ENCODE measurements around the gene GDPGP1. TPM values are rescaled to one million over a fixed set of nuclear protein-coding genes. Genes with fewer than 3 reads are reported as not detected.
A peak's percentile ranks its signal among the peaks of the same experiment; 100 is the strongest.

GDPGP1 gene
- total RNA-seq, 2 experiments from 2014 or later: 10.2 to 10.3 TPM

DNA sequence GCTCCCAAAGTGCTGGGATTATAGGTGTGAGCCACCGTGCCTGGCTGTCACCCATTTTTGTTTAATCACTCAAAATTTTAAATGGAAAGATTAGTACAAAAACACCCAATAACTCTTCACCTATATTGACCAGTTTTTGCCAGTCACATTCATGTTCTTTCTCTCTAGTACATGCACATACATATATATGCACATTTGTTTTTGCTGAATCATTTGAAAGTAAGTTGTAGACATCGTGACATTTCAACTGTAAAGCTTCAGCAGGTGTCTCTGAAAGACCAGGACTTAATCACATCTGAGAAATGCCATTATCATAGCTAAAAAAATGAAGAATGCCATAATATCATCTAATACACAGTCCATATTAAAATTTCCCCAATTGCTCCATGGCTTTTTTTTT lies 39.4 kb upstream of the GDPGP1 start:
- no peak overlapping the region for H3K27ac Mint-ChIP-seq
- peaks cover 28% of the 10 kb centered on the region for H3K4me1 Mint-ChIP-seq
- ATAC-seq (ENCODE audit: low read depth) (no peak), DNase-seq (no peak)
- no peaks in the 10 kb centered on the region for H3K9me3 Mint-ChIP-seq
- no peaks in the 10 kb centered on the region for H3K36me3 Mint-ChIP-seq
- H3K4me3 Mint-ChIP-seq: no peak overlapping the region
- H3K27me3 Mint-ChIP-seq: no peaks in the 10 kb centered on the region
- POLR2A ChIA-PET: no interaction called here

DNA sequence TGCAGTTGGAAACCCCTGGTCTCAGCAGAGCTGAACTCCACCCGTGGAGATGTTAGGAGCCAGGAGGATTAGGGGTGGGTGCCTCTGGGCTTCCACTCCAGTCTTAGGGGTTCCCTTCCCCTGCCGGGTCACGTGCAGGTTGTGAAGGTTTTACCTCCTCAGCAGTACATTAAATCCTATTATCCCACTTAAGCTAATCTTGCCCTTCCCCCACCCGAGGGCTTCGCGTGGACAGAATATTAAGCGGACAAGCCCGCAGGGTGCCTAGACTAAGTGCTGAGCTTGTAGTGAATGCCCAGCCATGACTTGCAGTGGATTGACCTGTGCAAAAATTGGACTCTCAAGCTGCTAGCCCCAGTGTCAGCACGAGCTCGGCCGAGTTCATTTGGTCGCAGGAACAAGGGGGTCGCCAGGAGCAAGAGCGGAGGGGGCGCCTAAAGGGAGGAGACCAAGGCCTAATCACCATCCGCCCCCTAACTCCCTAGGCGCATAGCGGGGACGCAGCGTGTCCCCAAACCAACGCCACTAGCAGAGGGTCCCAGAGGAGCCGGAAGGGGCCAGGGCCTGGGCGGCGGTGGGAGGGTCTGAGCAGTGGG lies 33.4 kb upstream of the GDPGP1 start:
- Mint-ChIP-seq H3K27ac (peak overlapping the region; percentile 84), H3K4me3 (peak overlapping the region; percentile 83)
- DNase-seq: no peak

DNA sequence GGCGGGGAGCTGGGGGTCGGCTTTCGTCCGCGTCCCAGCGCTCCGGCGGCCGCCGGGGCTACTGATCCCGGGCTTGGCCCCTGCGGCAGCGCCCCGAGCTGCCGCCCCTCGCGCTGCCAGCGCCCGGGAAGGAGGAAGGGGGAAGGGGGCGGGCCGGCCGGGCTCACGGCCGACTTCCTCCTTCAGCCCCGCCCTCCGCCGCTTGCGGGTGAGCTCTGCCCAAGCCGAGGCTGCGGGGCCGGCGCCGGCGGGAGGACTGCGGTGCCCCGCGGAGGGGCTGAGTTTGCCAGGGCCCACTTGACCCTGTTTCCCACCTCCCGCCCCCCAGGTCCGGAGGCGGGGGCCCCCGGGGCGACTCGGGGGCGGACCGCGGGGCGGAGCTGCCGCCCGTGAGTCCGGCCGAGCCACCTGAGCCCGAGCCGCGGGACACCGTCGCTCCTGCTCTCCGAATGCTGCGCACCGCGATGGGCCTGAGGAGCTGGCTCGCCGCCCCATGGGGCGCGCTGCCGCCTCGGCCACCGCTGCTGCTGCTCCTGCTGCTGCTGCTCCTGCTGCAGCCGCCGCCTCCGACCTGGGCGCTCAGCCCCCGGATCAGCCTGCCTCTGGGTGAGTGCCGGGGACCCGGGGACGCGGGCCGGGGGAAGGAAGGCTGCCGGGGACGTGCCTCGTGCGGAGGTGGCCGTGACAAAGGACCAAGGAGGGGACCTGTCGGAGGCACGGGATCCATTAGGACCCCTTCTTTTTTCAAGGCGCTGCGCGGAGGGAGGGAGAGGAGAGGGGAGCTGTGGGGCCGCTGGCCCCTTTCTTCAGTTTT lies 32.7 kb upstream of the GDPGP1 start, which contains the start of gene SEMA4B:
TSS of gene SEMA4B (plus strand) at position 201 of the 814 bp plus-strand sequence. CDS start at position 450, 249 bp downstream.
- no peaks in the 10 kb centered on the region for H3K36me3 Mint-ChIP-seq
- peak within 1 kb of the TSS; percentile 83 for H3K4me3 Mint-ChIP-seq
- H3K4me1 Mint-ChIP-seq: peaks cover 20% of the 10 kb centered on the region
- peak within 1 kb of the TSS; percentile 84 for H3K27ac Mint-ChIP-seq
- no peaks in the 10 kb centered on the region for H3K9me3 Mint-ChIP-seq
- H3K27me3 Mint-ChIP-seq: peaks cover 9% of the 10 kb centered on the region
- POLR2A ChIA-PET: interaction anchor here (0.8 to 4.4 kb wide), 12 partner anchors 9 to 104 kb away, joined by 3 to 40 read pairs (median 5); partner anchors contain the start of genes CIB1, GDPGP1, IDH2 and TTLL13
- DNase-seq (peak; percentile 87), ATAC-seq (ENCODE audit: low read depth) (peak; percentile 92)

More for the DNA sequence above, 33.4 kb upstream of the GDPGP1 start:
- H3K9me3 Mint-ChIP-seq: no peaks in the 10 kb centered on the region
- peaks cover 9% of the 10 kb centered on the region for H3K27me3 Mint-ChIP-seq
- POLR2A ChIA-PET: interaction anchor here (0.8 to 4.4 kb wide), 12 partner anchors 9 to 103 kb away, joined by 3 to 40 read pairs (median 5); partner anchors contain the start of genes CIB1, GDPGP1, IDH2 and TTLL13
- H3K4me1 Mint-ChIP-seq: peaks cover 20% of the 10 kb centered on the region
- H3K36me3 Mint-ChIP-seq: no peaks in the 10 kb centered on the region
- no peak for ATAC-seq (ENCODE audit: low read depth)

- Mint-ChIP-seq H3K27me3 (peaks cover 9% of the 10 kb centered on the region), H3K27ac (no peak overlapping the region), H3K9me3 (no peaks in the 10 kb centered on the region), H3K4me1 (peaks cover 20% of the 10 kb centered on the region), H3K4me3 (peak overlapping the region; percentile 77), H3K36me3 (no peaks in the 10 kb centered on the region)
- ATAC-seq (ENCODE audit: low read depth) (no peak), DNase-seq (no peak)
- POLR2A ChIA-PET: interaction anchor here (1.2 to 4.4 kb wide), 5 partner anchors 10 to 104 kb away, joined by 4 to 40 read pairs (median 10); partner anchors contain the start of genes CIB1, GDPGP1 and IDH2
Measured at GRCh38 chr15:90201944-90202375, 32.0 kb upstream of the GDPGP1 start.

- ATAC-seq (ENCODE audit: low read depth) (no peak), DNase-seq (no peak)
- POLR2A ChIA-PET: interaction anchor here (3.0 to 4.4 kb wide), 2 partner anchors 11 to 30 kb away, joined by 36 to 40 read pairs; partner anchors contain the start of genes CIB1 and GDPGP1
- Mint-ChIP-seq H3K4me3 (peak overlapping the region; percentile 80), H3K9me3 (no peaks in the 10 kb centered on the region), H3K4me1 (peaks cover 20% of the 10 kb centered on the region), H3K27ac (no peak overlapping the region), H3K27me3 (peaks cover 9% of the 10 kb centered on the region), H3K36me3 (no peaks in the 10 kb centered on the region)
Measured at GRCh38 chr15:90202929-90203328, 31.1 kb upstream of the GDPGP1 start.

DNA sequence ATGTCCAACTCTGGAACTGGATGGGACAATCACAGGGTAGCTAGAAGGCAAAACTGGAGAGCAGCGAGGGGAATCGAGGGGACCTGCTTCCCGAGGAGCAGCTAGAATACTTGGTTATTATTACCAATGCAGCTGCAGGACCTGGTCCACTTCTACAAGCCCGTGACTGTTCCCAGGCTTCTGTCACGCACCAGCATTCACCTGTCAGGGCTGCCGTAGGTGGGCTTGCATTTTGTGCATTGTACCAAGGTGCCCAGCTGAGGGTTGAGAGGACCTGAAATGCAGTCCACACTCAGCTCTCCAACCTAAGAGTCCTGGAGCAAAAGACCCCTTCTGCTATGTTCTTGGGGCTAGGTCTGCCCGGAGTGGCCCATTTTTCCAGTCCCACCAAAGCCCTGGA lies 30.5 kb upstream of the GDPGP1 start:
- Mint-ChIP-seq H3K27me3 (peaks cover 9% of the 10 kb centered on the region), H3K9me3 (no peaks in the 10 kb centered on the region), H3K4me3 (no peak overlapping the region), H3K4me1 (peaks cover 19% of the 10 kb centered on the region), H3K36me3 (no peaks in the 10 kb centered on the region), H3K27ac (no peak overlapping the region)
- POLR2A ChIA-PET: interaction anchor here (4.4 kb wide), 1 partner anchor 29 kb away, joined by 40 read pairs; the partner anchor contains the start of genes CIB1 and GDPGP1
- no peak for DNase-seq
- no peak for ATAC-seq (ENCODE audit: low read depth)

- DNase-seq (no peak), ATAC-seq (ENCODE audit: low read depth) (no peak)
- H3K4me3 Mint-ChIP-seq: no peak overlapping the region
- no peaks in the 10 kb centered on the region for H3K9me3 Mint-ChIP-seq
- no peaks in the 10 kb centered on the region for H3K36me3 Mint-ChIP-seq
- H3K27me3 Mint-ChIP-seq: peaks cover 9% of the 10 kb centered on the region
- POLR2A ChIA-PET: no interaction called here
- no peak overlapping the region for H3K27ac Mint-ChIP-seq
- H3K4me1 Mint-ChIP-seq: peaks cover 17% of the 10 kb centered on the region
Measured at GRCh38 chr15:90203922-90204321, 30.1 kb upstream of the GDPGP1 start.

- peaks cover 9% of the 10 kb centered on the region for H3K27me3 Mint-ChIP-seq
- H3K27ac Mint-ChIP-seq: no peak overlapping the region
- ATAC-seq (ENCODE audit: low read depth) (no peak), DNase-seq (no peak)
- H3K4me3 Mint-ChIP-seq: no peak overlapping the region
- peaks cover 12% of the 10 kb centered on the region for H3K4me1 Mint-ChIP-seq
- H3K9me3 Mint-ChIP-seq: no peaks in the 10 kb centered on the region
- POLR2A ChIA-PET: no interaction called here
- peaks cover 5% of the 10 kb centered on the region for H3K36me3 Mint-ChIP-seq
Measured at GRCh38 chr15:90205050-90205848, 28.8 kb upstream of the GDPGP1 start.

DNA sequence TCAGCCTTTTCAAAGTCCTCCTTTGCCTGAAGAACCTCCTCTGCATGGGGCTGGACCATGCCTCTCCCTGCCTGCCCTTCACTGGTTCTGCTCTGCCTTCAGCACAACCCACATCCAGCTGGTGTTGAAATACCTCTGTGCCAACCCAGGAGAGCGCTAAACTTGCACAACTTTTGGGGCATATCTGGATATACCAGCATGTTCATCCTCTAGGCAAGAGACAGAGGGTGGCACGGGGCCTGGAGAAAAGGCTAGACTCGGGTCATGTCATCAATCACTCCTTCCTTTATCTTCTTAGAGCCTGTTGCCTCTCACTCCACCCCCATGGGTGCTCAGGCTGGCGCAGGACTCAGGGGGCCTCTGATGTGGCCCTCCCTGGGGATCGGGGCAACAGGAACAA lies 28.1 kb upstream of the GDPGP1 start:
- no peak for DNase-seq
- H3K9me3 Mint-ChIP-seq: no peaks in the 10 kb centered on the region
- POLR2A ChIA-PET: no interaction called here
- peaks cover 11% of the 10 kb centered on the region for H3K4me1 Mint-ChIP-seq
- ATAC-seq (ENCODE audit: low read depth): no peak
- H3K27me3 Mint-ChIP-seq: peaks cover 9% of the 10 kb centered on the region
- H3K4me3 Mint-ChIP-seq: no peak overlapping the region
- peaks cover 5% of the 10 kb centered on the region for H3K36me3 Mint-ChIP-seq
- H3K27ac Mint-ChIP-seq: no peak overlapping the region

DNA sequence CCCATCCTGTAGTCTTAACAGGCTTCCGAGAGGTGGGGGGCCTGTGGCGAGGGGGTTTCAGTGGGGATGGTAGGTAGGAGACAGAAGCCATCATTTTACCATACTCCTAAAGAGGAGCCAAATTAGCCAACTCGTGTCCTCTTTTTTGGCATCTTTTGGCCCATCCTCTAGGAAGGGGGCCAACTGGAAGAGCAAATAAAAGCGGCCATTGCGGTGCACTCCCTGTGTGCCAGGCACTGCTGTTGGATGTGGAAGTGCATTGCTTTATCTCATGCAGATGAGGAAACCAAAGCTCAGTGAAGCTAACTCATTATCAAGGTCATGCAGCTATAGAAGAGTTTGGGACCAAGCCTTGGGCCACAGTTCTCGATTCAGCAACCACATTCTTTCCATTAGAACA lies 26.8 kb upstream of the GDPGP1 start:
- Mint-ChIP-seq H3K9me3 (no peaks in the 10 kb centered on the region), H3K27ac (no peak overlapping the region), H3K4me3 (no peak overlapping the region), H3K27me3 (peaks cover 8% of the 10 kb centered on the region), H3K36me3 (peaks cover 5% of the 10 kb centered on the region), H3K4me1 (peaks cover 13% of the 10 kb centered on the region)
- POLR2A ChIA-PET: no interaction called here
- ATAC-seq (ENCODE audit: low read depth) (no peak), DNase-seq (no peak)

- Mint-ChIP-seq H3K4me1 (peaks cover 9% of the 10 kb centered on the region), H3K27me3 (no peaks in the 10 kb centered on the region), H3K4me3 (no peak overlapping the region), H3K27ac (no peak overlapping the region), H3K9me3 (no peaks in the 10 kb centered on the region), H3K36me3 (peaks cover 5% of the 10 kb centered on the region)
- ATAC-seq (ENCODE audit: low read depth) (no peak), DNase-seq (no peak)
- POLR2A ChIA-PET: interaction anchor here (1.5 kb wide), 1 partner anchor 9 kb away, joined by 5 read pairs; no protein-coding TSS in a partner anchor
Measured at GRCh38 chr15:90208356-90208755, 25.7 kb upstream of the GDPGP1 start.

GRCh38 chr15:90209591-90209990 lies 24.4 kb upstream of the GDPGP1 start:
- H3K4me1 Mint-ChIP-seq: peaks cover 9% of the 10 kb centered on the region
- POLR2A ChIA-PET: interaction anchor here (1.5 kb wide), 1 partner anchor 10 kb away, joined by 5 read pairs; no protein-coding TSS in a partner anchor

GRCh38 chr15:90210593-90210992 lies 23.4 kb upstream of the GDPGP1 start:
- POLR2A ChIA-PET: no interaction called here
- Mint-ChIP-seq H3K4me1 (peaks cover 9% of the 10 kb centered on the region), H3K4me3 (no peak overlapping the region), H3K27me3 (no peaks in the 10 kb centered on the region), H3K27ac (no peak overlapping the region), H3K9me3 (no peaks in the 10 kb centered on the region), H3K36me3 (peaks cover 5% of the 10 kb centered on the region)
- DNase-seq (no peak), ATAC-seq (ENCODE audit: low read depth) (no peak)

More at GRCh38 chr15:90209591-90209990, 24.4 kb upstream of the GDPGP1 start:
- peaks cover 5% of the 10 kb centered on the region for H3K36me3 Mint-ChIP-seq
- no peaks in the 10 kb centered on the region for H3K27me3 Mint-ChIP-seq
- no peak overlapping the region for H3K27ac Mint-ChIP-seq
- no peaks in the 10 kb centered on the region for H3K9me3 Mint-ChIP-seq
- ATAC-seq (ENCODE audit: low read depth) (no peak), DNase-seq (no peak)
- no peak overlapping the region for H3K4me3 Mint-ChIP-seq
